SH-SY5Y (cell line): ENCODE data around the gene MAN1B1.

Experiments
- GATA2 ChIP-seq: IDR thresholded peaks from 2 replicates; pipeline ENCODE4 v1.6.1; 2011; ENCODE audit warnings: mild to moderate bottlenecking, low read depth, low read length
- GATA3 ChIP-seq: IDR thresholded peaks from 2 replicates; pipeline ENCODE4 v1.6.1; 2011; ENCODE audit warnings: low read depth, mild to moderate bottlenecking, low read length, moderate library complexity

DNA sequence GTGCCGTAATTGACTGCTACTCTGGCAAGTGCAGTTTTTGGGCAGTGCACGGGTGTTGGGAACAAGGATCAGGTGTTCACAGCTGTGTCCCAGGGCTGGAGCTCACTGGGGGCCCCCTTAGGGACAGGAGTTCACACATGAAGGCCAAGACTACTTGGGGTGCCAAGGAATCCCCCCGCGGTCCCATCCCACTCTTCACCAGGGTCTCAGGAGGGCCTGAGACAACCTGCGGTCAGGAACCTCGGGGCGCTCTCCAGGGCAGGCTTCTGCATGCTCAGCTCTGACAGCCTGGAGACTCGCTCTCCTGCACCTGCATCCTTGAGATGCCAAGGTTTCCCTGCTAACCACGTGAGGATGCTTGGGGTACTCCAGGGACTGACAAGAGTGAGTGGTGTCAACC, 2.3 kb upstream of the MAN1B1 start:
- no peak for TF ChIP-seq GATA2
- TF ChIP-seq GATA3, result no peak
